Immature natural killer cell (primary cell): ENCODE measurements around the gene AQP1. TPM values are rescaled to one million over a fixed set of nuclear protein-coding genes. Genes with fewer than 3 reads are reported as not detected.

Experiments used
- DNase-seq, 3 donors: peaks; one replicate each; pipeline ENCODE4 v3.0.0; 2022; ENCODE audit warnings: mixed read lengths in 1 of 3
- H3K27ac Mint-ChIP-seq, 6 donors: one replicate each; pipeline ENCODE4 v1.8.0; 2020; ENCODE audit warnings: mixed read lengths in 6 of 6, mild to moderate bottlenecking in 5 of 6, inconsistent platforms in 4 of 6, moderate library complexity in 3 of 6
- H3K27me3 Mint-ChIP-seq, 3 donors: one replicate each; pipeline ENCODE4 v1.8.0; 2020 to 2021; ENCODE audit warnings: low read depth in 3 of 3, mild to moderate bottlenecking in 3 of 3, mixed read lengths in 3 of 3, moderate library complexity in 3 of 3, inconsistent platforms in 1 of 3
- H3K36me3 Mint-ChIP-seq, 3 donors: one replicate each; pipeline ENCODE4 v1.8.0; 2020; ENCODE audit warnings: mixed read lengths in 3 of 3, inconsistent platforms in 2 of 3, mild to moderate bottlenecking in 2 of 3
- H3K4me1 Mint-ChIP-seq, 2 donors: one replicate each; pipeline ENCODE4 v1.8.0; 2020; ENCODE audit warnings: inconsistent platforms in 2 of 2, mild to moderate bottlenecking in 2 of 2, mixed read lengths in 2 of 2, moderate library complexity in 1 of 2
- H3K4me3 Mint-ChIP-seq, 5 donors: one replicate each; pipeline ENCODE4 v1.8.0; 2020; ENCODE audit warnings: mild to moderate bottlenecking in 5 of 5, mixed read lengths in 5 of 5, inconsistent platforms in 3 of 5, moderate library complexity in 3 of 5
- H3K9me3 Mint-ChIP-seq, 6 donors: one replicate each; pipeline ENCODE4 v1.8.0; 2020; ENCODE audit warnings: mild to moderate bottlenecking in 6 of 6, mixed read lengths in 6 of 6, inconsistent platforms in 4 of 6, moderate library complexity in 3 of 6
- polyA plus RNA-seq, 3 donors: library from polyadenylated mRNA; unstranded; fragments of 300-500 nt; fragmentation: Illumina TruSeq; gene quantifications; one replicate each; pipeline ENCODE4 v1.2.3, GENCODE V29; 2021

Gene AQP1
- polyA plus RNA-seq, 3 donors from 2014 or later: 0.08 TPM; not detected in 2

GRCh38 chr7:30874656-30875302, 36.9 kb upstream of the AQP1 start:
- H3K9me3 Mint-ChIP-seq: no peaks in the 10 kb centered on the region
- DNase-seq: no peak
- no peaks in the 10 kb centered on the region for H3K4me1 Mint-ChIP-seq
- no peak overlapping the region for H3K27ac Mint-ChIP-seq
- H3K36me3 Mint-ChIP-seq: peaks cover 0 to 4% (median 3%) of the 10 kb centered on the region in 3 donors
- no peak overlapping the region for H3K4me3 Mint-ChIP-seq
- H3K27me3 Mint-ChIP-seq: peaks cover 2 to 5% (median 3%) of the 10 kb centered on the region in 3 donors

DNA sequence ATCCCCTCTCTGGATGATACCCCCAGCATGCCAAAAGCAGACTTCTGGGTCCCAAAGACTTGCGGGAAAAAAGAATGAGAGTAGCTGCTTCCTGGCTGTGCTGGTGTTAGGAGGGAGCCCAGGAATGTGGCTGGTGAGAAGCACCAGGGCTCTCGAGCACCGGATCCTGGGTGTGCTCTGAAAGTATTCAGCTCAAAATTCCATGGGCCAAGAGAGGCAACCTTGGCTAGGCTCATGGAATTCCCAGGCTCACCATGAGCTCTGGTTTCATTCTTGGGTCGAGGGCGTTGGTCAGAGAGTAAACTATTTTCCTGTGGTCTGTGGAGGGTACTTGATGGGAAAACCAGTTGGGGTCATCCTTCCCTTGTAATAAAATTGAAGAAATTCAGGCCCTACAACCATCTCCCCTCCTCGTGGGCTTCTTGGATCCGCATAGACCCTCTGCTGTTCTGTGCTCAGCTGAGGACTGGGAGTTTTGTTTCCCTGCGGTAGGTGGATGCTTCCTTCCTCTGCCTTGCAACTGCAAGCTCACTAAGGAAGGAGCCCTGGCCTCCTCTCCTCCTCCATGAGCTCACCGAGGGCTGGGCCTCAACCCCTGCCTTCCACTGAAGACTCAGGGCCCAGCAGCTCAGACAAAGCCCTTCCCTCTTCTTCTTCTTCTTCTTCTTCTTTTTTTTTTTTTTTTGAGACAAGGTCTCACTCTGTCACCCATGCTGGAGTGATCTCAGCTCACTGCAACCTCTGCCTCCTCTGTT, 34.5 kb upstream of the AQP1 start:
- H3K27me3 Mint-ChIP-seq: peaks cover 2 to 5% (median 3%) of the 10 kb centered on the region in 3 donors
- H3K9me3 Mint-ChIP-seq: no peaks in the 10 kb centered on the region
- no peak for DNase-seq
- no peaks in the 10 kb centered on the region for H3K4me1 Mint-ChIP-seq
- no peak overlapping the region for H3K27ac Mint-ChIP-seq
- no peak overlapping the region for H3K4me3 Mint-ChIP-seq
- H3K36me3 Mint-ChIP-seq: peaks cover 0 to 4% (median 3%) of the 10 kb centered on the region in 3 donors

GRCh38 chr7:30877993-30878392, 33.7 kb upstream of the AQP1 start:
- DNase-seq: no peak
- Mint-ChIP-seq H3K36me3 (peaks cover 0 to 4% (median 3%) of the 10 kb centered on the region in 3 donors), H3K27me3 (peaks cover 2 to 5% (median 3%) of the 10 kb centered on the region in 3 donors), H3K4me3 (no peak overlapping the region), H3K9me3 (no peaks in the 10 kb centered on the region), H3K4me1 (no peaks in the 10 kb centered on the region), H3K27ac (no peak overlapping the region)

DNA sequence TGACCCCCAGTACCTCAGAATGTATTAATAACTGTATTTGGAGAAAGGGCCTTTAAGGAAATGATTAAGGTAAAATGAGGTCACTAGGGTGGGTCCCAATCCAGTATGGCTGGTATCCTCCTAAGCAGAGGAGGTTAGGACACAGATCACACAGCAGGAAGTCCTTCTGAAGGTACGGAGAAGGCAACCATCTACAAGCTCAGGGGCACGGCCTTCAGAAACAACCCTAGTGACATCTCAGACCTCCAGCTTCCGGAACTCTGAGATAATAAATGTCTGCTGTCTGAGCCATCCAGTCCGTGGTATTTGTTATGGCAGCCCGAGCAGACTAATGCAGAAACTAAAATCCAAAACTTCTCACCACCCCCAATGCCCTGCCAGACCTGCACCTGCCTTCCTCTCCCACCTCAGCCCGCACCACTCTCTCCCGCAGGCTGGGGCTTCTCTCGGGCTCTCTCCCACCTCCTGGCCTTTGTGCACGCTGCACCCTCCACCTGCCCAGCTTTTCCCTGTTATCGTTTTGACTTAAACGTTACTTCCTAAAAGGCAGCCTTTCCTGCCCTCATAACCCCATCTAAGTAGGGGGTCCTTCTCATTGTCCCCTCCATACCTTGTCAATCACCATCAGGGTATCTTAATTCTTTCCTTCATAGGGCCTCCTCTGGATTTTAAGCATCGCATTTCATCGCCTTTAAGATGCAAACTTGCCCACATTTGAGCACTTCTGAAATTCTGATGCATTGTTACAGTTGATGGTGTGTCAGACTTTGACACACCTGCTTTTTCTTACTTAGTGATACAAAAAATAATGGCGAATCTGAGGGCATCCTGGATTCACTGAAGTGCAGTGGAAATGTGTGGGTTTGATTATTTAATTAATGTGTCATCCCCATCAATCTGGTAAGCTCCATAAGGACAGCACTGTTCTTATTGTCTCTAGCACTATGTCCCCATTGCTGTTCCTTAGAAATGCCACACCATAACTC, 32.2 kb upstream of the AQP1 start:
- H3K4me3 Mint-ChIP-seq: no peak overlapping the region

DNA sequence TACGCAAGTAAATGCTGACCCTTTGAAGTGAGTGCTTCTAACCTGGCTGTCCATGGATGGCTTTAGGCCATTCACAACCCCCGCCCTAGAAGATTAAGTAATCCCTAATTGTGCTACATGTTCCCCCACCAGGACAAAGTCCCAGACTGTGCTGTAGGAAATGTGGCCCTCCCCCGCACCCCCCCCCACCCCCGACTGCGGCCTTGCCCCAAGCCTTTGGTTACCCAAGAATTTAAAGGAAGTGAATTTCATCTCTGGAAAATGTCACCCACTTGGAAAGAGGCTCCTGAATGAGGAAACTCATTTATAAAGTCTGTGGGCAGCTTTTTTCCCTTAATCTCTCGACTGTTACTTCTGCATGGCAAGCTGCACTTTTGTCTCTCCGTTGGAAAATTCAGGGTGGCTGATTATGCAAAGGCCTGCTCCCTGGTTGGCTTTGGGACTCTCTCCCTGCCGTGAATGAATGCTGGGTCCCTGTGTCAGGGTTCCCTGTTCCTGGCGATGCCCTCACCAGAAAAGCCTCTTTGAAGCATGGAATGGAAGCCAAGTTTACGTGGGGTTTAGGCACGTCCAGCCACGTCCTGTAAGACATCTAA, 31.4 kb upstream of the AQP1 start:
- no peak for DNase-seq
- H3K27ac Mint-ChIP-seq: no peak overlapping the region
- H3K36me3 Mint-ChIP-seq: peaks cover 0 to 3% (median 2%) of the 10 kb centered on the region in 3 donors
- H3K4me1 Mint-ChIP-seq: no peaks in the 10 kb centered on the region
- H3K9me3 Mint-ChIP-seq: no peaks in the 10 kb centered on the region
- H3K27me3 Mint-ChIP-seq: peaks cover 0 to 5% (median 3%) of the 10 kb centered on the region in 3 donors
- H3K4me3 Mint-ChIP-seq: no peak overlapping the region

More for the DNA sequence above, 32.2 kb upstream of the AQP1 start:
- peaks cover 0 to 4% (median 3%) of the 10 kb centered on the region in 3 donors for H3K36me3 Mint-ChIP-seq
- no peaks in the 10 kb centered on the region for H3K9me3 Mint-ChIP-seq
- no peak overlapping the region for H3K27ac Mint-ChIP-seq
- peaks cover under 1 to 5% (median 3%) of the 10 kb centered on the region in 3 donors for H3K27me3 Mint-ChIP-seq
- H3K4me1 Mint-ChIP-seq: no peaks in the 10 kb centered on the region
- no peak for DNase-seq

GRCh38 chr7:30880941-30881340, 30.7 kb upstream of the AQP1 start:
- Mint-ChIP-seq H3K27me3 (peaks cover 0 to 5% (median 3%) of the 10 kb centered on the region in 3 donors), H3K4me3 (no peak overlapping the region), H3K27ac (no peak overlapping the region), H3K36me3 (no peaks in the 10 kb centered on the region), H3K4me1 (no peaks in the 10 kb centered on the region), H3K9me3 (no peaks in the 10 kb centered on the region)
- DNase-seq: no peak

- H3K27ac Mint-ChIP-seq: no peak overlapping the region
- no peak for DNase-seq
- no peaks in the 10 kb centered on the region for H3K9me3 Mint-ChIP-seq
- no peak overlapping the region for H3K4me3 Mint-ChIP-seq
- peaks cover 0 to 4% (median 3%) of the 10 kb centered on the region in 3 donors for H3K27me3 Mint-ChIP-seq
- no peaks in the 10 kb centered on the region for H3K4me1 Mint-ChIP-seq
- no peaks in the 10 kb centered on the region for H3K36me3 Mint-ChIP-seq
Measured at GRCh38 chr7:30881448-30881847, 30.2 kb upstream of the AQP1 start.

DNA sequence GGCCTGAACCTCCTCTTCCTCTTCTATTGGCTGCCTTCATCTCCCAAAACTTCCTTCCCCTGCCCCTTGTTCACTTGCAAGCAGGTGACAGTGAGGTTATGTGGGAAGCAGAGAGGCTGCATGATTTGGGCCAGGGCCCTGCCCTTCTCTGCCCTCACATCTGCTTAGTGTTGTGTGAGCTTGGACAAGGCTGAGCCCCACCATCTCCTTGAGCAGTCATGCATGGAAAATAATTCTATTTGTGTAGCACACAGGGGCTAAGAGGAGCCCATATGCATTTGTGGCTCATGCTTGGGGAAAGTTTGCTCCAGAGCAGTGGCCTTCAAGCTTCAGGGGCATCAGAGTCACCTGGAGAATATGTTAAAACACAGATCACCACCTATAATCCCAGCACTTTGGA, 26.8 kb upstream of the AQP1 start:
- no peak for DNase-seq
- H3K27ac Mint-ChIP-seq: no peak overlapping the region
- no peak overlapping the region for H3K4me3 Mint-ChIP-seq
- H3K9me3 Mint-ChIP-seq: no peaks in the 10 kb centered on the region
- peaks cover 0 to 1% (median 0%) of the 10 kb centered on the region in 3 donors for H3K27me3 Mint-ChIP-seq
- H3K4me1 Mint-ChIP-seq: no peaks in the 10 kb centered on the region
- no peaks in the 10 kb centered on the region for H3K36me3 Mint-ChIP-seq

GRCh38 chr7:30886608-30887011, 25.0 kb upstream of the AQP1 start:
- Mint-ChIP-seq H3K4me3 (no peak overlapping the region), H3K27me3 (peaks cover 0 to 2% (median 1%) of the 10 kb centered on the region in 3 donors), H3K27ac (no peak overlapping the region), H3K9me3 (no peaks in the 10 kb centered on the region), H3K36me3 (no peaks in the 10 kb centered on the region), H3K4me1 (no peaks in the 10 kb centered on the region)
- DNase-seq: no peak

DNA sequence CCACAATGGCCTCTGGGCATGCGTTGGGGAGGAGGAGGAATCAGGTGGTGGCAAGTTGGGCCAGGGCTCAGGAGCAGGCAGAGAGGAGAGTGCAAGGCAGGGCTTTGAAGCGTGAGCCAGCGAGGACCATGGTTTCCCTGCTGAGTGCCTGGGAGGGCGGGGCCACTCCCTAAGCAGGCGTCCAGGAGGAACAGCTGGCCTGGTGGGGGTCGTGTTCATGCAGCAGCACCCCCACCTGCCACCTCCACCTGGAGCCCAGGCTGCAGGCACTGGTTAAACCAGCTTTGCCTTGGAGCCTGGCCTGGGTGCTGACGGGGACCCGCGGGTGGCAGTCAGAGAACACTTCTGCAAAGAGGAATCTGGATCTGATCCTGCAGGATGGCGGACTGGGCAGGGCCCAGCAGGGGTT, 24.2 kb upstream of the AQP1 start:
- Mint-ChIP-seq H3K27ac (no peak overlapping the region), H3K36me3 (no peaks in the 10 kb centered on the region), H3K4me1 (no peaks in the 10 kb centered on the region), H3K9me3 (no peaks in the 10 kb centered on the region), H3K4me3 (no peak overlapping the region), H3K27me3 (peaks cover 0 to 2% (median 1%) of the 10 kb centered on the region in 3 donors)
- no peak for DNase-seq

- H3K36me3 Mint-ChIP-seq: no peaks in the 10 kb centered on the region
- no peak overlapping the region for H3K4me3 Mint-ChIP-seq
- no peak overlapping the region for H3K27ac Mint-ChIP-seq
- H3K9me3 Mint-ChIP-seq: no peaks in the 10 kb centered on the region
- peaks cover 0 to 6% (median 1%) of the 10 kb centered on the region in 3 donors for H3K27me3 Mint-ChIP-seq
- H3K4me1 Mint-ChIP-seq: no peaks in the 10 kb centered on the region
- no peak for DNase-seq
Measured at GRCh38 chr7:30888747-30889146, 22.9 kb upstream of the AQP1 start.

GRCh38 chr7:30890226-30890625, 21.4 kb upstream of the AQP1 start:
- no peaks in the 10 kb centered on the region for H3K9me3 Mint-ChIP-seq
- peaks cover 1 to 6% (median 1%) of the 10 kb centered on the region in 3 donors for H3K27me3 Mint-ChIP-seq
- H3K27ac Mint-ChIP-seq: no peak overlapping the region
- no peaks in the 10 kb centered on the region for H3K4me1 Mint-ChIP-seq
- DNase-seq: no peak
- H3K36me3 Mint-ChIP-seq: no peaks in the 10 kb centered on the region
- no peak overlapping the region for H3K4me3 Mint-ChIP-seq

- H3K27ac Mint-ChIP-seq: no peak overlapping the region
- H3K27me3 Mint-ChIP-seq: peaks cover 0 to 6% (median 6%) of the 10 kb centered on the region in 3 donors
- H3K4me3 Mint-ChIP-seq: no peak overlapping the region
- H3K36me3 Mint-ChIP-seq: no peaks in the 10 kb centered on the region
- H3K4me1 Mint-ChIP-seq: no peaks in the 10 kb centered on the region
- no peaks in the 10 kb centered on the region for H3K9me3 Mint-ChIP-seq
- DNase-seq: no peak
Measured at GRCh38 chr7:30893357-30893756, 18.3 kb upstream of the AQP1 start.
